NCI-H2029 treated with DMSO at 0.1 percent for 48 hours (cell line): Measurements from ENCODE around the gene KRT16.
"Not testable (repeated sequence)": the region's sequence is repeated elsewhere in the genome, so short reads cannot be mapped to it uniquely, and the experiment has no call there.

Experiments used
- DNase-seq: peaks from one replicate; lab custom pipeline; 2025; lab: John Stamatoyannopoulos, UW

KRT16 gene

DNA sequence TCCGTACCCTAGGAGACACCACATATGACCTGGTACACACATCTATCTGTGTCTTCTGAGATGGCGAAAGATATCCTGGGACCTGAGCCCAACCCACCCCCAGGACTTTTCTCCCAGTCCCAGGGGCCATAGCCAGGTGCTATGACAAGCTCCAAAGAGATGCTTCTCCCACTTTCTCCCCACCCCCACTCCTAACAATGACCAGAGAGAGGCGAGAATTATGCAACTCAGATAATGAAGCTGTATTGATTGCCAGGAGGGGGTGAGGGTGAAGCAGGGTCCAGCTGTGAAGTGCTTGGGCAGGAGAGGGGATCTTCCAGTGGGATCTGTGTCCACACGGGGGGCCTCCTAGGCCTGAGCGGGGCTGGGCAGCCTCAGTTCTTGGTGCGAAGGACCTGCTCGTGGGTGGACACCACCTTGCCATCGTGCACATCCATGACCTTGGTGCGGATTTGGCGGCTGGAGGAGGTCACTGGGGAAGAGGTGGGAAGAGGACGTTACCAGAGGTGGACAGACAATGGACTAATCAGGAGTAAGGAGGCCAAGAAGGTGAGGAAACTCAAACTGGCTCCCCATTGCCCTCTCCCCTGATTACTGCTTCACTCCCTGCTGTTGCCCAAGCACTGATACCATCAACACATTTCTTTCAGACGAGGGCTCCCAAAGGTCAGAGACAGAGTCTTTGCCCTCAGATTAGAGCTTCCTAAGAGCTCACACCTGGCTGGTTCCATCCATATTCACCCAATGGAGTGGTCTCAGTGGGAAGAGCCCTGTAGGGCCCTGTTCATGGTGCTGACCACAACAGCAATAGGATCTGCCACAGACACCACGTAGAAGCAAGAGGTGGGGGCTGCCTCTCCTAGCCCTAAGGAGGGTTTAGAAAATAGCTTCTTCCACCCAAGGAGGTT lies 30.3 kb downstream of the KRT16 start:
- not testable (repeated sequence) for DNase-seq

DNA sequence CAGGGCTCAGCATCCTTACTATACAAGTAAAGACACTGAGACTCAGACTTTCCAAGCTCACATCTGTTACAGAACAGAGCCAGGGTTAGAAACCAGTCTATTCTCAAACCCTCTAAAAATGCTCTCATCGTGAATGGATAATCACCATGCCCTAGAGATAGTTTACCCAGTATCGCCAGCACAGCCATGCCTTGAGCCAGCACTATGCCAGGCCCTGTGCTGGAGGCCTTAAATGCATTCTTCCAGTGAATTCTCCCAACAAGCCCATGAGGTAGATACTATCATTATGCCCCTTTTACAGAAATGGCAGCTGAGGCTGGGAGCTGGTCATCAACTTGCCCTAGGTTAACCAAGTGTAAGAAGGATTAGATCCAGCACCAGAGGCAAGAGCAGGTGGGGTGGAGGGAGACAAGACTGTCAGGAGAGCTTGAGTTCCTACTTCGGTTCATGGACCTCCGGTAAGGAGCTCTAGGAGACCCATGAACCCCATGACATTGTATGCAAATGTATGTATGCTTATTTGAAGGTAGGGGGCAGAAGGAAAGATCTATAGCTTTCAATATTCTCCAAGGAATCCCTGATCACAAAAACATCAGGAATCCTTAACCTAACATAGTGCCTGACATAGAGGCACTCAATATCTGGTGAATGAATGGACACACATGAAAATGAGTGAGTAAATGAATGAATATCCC lies 31.1 kb downstream of the KRT16 start:
- DNase-seq = no peak

DNA sequence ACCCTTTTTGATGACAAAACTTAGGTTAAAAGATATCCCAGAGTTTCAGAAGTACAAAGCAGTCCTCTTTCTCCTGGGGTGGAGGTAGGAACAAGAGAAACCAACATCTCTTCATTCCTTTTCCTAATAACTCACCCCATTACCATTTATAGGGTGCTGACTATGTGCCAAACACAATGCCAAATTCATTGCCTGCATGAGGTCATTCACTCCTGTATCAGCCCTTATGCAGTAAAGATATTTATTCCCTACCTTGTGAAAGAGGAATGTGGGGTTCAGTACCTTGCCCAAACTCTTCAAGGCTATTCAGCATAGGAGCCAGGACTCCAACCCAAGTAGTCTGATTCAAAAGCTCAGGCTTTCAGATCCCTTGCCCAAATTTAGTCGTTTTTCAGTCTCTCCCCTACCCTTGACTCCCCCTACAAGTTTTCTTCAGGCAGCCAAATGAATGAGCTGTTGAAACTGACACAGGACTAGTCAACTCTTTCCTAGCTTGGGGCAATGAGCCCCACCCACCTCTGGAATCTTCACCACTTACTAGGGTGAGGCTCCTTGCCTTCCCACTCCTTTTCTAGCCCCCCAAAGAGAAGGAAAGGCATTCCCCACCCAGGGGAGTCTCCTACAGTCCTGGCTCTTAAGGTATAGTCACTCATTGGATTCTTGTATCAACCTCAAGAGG lies 31.7 kb downstream of the KRT16 start:
- no peak for DNase-seq

DNA sequence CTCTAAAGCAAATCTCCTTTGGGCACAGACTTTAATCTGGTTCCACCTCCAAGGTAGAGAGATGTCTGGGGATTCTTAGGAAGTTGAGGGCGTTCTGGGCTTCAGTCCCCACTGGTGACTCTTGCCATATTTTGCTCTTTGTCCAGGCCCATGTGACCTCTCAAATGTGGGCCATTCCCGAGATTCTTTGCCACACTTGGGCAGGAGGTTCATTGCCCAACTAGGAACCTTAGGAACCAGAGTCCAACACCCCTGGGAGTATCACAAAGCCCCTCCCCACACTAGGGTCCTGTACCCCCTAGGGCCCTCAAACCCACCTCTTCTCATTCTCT lies 32.4 kb downstream of the KRT16 start:
- DNase-seq = no peak

DNA sequence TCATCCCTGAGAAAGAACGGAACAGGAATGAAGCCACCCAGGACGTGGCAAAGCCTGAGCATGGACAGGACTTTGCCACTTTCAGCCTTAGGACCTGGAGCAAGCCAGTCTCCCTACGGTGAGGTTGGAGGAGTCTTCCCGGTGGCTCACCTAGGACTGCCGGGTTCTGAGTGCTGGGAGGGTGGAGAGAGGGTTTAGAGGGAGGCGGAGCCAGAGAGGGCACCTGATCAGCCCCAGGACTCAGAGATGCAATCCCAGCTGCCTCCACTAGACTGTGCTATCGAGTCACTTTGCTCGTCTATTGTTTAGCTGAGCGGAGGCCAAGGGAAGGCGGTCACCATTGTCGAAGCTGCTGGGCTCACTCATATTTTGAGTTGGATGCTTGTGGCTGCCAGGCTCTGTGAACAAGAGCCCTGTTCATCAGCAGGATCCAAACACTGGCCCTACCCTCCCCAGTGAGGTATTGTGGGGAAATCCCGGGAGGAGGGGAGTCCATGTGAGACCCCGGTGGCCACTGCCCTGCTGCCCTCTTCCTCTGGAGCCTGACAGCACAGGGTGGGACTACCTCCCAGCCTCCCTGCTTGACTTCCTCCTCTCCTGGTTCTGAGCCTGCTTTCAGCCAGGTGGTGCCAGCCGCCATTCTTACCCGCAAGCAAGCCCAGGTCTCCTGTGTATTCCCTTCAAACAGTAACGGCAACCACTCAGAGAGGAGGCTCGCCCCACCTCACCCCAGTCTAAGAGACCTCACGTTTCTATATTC lies 32.9 kb downstream of the KRT16 start:
- DNase-seq = peak; percentile 78

DNA sequence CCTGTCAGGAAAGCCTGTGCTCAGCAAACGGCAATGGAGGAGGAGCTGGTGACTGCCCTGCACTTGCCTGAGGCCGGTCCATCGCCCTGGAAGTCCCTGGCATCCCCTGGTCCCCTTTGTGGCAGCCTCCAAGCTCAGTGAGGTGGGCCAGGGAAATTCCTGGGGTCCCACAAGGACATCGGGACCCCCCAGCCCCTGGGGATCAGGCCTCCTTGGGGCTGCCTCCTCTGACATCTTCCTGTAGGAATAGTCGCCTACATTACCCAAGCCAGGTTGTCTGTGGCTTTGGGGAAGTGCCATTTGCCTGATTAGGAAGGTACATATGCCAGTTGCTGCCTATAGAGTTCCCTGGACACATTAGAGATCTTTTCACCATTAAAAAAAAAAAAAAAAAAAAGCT lies 33.6 kb downstream of the KRT16 start:
- DNase-seq = no peak

DNA sequence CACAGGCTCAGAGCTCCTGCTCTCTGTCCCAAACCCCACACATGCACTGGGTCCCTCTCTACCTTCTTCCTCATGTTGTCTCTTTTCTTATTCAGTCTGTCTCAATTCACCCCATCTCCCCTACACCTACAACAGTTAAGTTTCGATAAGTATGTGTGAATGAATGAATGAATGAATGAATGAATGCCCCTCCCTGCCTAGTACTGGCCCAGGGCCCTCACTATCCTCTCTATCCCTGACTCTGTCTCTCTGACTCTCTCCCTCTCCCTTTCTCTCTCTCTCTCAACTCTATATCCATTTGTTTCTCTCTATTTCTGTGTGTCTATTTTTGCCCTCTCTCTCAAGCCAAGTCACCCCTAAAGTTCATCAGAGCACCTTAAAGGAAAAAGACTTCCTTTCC lies 34.0 kb downstream of the KRT16 start:
- DNase-seq = no peak

DNA sequence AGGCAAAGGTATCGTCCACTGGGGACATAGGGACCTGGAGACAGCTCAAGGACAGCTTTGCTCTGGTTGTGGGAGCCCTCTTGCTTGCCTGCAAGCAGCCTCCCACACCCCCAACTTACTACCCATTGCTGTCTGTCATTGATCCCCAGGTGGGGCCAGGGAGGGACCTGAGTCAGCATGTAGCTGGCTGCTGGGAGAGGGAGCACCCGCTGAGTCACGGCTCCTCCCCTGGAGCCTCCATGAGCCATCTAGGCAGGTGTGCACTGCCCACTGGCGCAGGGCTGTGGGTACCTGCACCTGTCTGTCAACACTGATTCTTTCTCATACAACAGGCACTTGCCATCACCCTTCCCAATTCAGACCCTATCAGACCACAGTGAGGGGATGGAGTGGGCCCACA lies 35.8 kb downstream of the KRT16 start:
- not testable (repeated sequence) for DNase-seq

DNA sequence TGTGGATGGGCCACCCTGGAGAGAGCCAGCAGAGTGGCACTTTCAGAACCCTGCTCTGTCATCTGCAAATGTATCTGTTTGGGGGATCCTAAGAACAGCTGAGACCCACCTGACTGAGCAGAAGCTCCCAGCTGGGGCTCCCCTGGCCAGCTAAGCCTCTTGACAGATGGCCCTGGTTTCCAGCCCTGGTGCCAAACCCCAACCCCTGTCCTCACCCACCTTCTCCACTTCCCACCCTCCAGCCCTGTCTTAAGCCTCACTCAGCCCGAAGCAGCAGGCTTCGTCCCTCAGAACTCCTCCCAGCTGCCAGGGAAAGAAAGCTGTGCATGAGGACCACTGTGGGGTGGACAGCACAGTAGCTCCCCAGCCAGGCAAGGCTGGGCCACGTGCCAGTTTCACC lies 37.2 kb downstream of the KRT16 start:
- no peak for DNase-seq

DNA sequence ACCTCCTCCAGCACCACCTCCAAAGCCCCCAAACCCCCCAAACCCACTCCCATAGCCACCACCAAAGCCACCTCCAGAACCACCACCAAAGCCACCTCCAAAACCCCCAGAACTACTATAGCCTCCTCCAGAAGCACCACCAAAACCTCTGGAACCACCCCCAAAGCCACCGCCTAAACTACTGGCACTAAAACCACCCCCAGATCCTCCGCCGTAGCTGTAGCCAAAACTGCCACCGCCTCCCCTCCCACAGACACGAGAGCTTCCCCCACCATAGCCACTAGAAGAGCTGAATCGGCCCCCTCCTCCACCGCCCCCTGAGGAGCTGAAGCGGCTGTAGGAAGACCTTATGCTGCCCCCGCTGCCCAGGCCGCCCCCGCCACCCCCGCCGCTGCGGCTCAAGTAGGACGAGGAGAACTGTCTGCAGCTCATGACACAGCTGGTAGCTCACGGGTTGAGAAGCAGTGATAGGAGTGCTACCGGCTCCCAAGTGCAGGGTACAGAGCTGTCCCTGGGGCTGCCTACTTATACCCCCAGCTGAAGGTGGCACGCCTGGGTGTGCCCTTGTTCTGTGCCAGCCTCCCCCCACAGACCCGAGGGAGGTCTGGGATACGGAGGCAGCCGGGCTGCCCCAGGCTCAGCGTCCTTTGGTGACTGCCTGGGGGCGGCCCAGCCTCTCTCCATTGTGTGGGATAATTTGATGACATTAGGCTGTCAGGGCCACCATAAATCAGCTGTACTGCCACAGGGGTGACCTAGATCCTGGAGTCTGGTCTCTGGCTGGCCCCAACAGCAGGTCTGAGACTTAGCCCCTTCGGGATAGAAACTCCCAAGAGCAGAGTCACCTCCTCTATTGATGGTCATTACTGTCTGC lies 40.8 kb downstream of the KRT16 start, which contains the start of gene KRT9:
TSS of gene KRT9 (minus strand) at position 499 of the 874 bp plus-strand sequence. CDS start at position 432, 67 bp downstream.
- no peak for DNase-seq

DNA sequence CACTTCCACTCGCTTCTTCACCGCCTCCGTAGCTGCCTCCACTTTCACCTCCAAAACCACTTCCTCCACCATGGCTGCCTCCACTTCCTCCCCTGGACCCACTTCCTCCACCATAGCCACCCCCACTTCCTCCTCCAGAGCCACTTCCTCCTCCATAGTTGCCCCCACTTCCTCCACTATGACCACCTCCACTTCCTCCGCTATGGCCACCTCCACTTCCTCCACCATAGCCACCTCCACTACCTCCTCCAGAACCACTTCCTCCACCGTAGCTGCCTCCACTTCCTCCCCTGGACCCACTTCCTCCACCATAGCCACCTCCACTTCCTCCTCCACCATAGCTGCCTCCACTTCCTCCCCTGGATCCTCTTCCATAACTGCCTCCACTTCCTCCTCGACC lies 45.2 kb downstream of the KRT16 start:
- no peak for DNase-seq

DNA sequence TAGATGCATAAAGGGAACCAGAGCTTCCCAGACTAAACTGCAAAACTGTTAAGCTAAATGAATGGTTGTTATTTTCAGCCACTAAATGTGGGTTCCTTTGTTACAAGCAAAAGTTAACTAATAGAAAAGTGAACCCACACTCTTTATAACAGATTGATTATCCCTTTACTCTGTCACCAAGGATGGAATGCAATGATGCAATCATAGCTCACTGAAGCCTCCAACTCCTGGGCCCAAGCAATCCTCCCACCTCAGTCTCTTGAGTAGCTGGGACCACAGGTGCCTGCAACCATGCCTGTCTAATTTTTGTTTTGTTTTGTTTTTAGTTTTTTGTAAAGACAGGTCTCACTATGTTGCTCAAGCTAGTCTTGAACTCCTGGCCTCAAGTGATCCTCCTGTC lies 47.2 kb downstream of the KRT16 start:
- no peak for DNase-seq

DNA sequence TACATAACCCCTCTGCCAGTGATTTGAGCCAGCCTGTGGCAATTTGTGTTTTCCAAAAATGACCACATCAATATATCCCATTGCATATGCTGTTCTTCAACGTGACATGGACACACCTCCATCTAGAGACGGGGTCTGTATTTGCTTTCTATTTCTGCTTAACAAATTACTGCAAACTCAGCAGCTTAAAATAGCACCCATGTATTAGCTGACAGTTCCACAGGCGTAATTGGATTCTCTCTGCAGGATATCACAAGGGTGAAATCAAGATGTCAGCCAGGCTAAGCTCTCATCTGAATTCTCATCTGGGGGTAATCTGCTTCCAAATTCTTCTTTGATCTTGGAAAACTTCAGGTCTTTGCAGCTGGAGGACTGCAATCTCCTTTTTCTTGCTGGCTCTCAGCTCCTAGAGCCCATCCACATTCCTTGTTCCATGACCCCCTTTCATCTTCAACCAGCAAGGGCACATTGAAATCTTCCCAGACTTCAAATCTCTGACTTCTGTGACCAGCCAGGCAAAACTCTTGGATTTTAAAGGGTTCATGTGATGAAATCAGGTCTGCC lies 48.9 kb downstream of the KRT16 start:
- no peak for DNase-seq

DNA sequence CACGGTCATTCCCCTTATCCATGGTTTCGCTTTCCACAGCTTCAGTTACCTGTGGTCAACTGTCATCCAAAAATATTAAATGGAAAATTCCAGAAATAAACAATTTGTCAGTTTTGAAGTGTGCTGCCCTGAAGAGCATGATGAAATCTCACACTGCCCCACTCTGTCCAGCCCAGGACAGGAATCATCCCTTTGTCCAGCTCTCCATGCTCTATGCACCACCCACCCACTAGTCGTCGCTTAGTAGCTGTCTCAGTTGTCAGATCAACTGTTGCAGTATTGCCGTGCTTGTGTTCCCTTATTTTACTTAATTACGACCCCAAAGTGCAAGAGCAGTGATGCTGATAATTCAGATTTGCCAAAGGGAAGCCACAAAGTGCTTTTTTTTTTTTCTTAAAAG lies 51.0 kb downstream of the KRT16 start:
- DNase-seq = no peak
